NB4 (cell line): ENCODE results near the gene EDC3.

Experiments used
- POLR2A ChIP-seq: IDR thresholded peaks from 2 replicates; pipeline ENCODE4 v1.6.1; 2011; ENCODE audit warnings: mild to moderate bottlenecking; ENCODE audit not compliant: insufficient read length; ENCODE audit errors: extremely low read depth
- TF ChIP-seq, protein P1 (sequence below): IDR thresholded peaks from one replicate; pipeline ENCODE4 v1.5.1; 2012; ENCODE audit warnings: low read depth, low read length

DNA sequence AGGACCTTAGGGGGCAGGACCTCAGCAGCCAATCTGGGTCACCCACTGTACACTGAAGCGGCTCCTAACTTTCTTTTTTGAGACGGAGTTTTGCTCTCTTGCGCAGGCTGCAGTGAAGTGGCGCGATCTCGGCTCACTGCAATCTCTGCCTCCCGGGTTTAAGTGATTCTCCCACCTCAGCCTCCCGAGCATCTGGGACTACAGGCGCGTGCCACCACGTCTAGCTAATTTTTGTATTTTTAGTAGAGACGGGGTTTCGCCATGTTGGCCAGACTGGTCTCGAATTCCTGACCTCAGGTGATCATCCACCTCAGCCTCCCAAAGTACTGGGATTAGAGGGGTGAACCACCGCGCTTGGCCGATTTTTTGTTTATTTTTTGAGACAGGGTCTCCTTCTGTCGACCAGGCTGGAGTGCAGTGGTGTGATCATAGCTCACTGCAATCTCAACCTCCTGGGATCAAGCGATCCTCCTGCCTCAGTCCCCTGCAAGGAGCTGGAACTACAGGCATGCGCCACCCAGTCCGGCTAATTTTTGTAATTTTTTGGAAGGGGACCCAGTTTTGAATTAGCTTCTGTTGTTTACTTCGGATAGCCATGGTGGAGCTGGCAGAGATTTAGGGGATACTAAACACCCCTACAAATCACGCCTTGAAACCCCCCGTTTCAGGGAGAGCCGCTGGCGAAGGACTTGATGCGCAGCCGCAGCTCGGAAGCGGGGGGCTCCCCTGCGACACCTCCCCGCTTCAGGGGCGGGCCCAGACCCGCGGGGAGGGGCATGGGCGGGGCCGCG, 81.7 kb downstream of the EDC3 start:
- TF ChIP-seq, protein P1, sequence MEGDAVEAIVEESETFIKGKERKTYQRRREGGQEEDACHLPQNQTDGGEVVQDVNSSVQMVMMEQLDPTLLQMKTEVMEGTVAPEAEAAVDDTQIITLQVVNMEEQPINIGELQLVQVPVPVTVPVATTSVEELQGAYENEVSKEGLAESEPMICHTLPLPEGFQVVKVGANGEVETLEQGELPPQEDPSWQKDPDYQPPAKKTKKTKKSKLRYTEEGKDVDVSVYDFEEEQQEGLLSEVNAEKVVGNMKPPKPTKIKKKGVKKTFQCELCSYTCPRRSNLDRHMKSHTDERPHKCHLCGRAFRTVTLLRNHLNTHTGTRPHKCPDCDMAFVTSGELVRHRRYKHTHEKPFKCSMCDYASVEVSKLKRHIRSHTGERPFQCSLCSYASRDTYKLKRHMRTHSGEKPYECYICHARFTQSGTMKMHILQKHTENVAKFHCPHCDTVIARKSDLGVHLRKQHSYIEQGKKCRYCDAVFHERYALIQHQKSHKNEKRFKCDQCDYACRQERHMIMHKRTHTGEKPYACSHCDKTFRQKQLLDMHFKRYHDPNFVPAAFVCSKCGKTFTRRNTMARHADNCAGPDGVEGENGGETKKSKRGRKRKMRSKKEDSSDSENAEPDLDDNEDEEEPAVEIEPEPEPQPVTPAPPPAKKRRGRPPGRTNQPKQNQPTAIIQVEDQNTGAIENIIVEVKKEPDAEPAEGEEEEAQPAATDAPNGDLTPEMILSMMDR: no peak
- TF ChIP-seq POLR2A: no peak
